GM18498 (cell line): ENCODE data around the gene UTS2B.
A peak's percentile ranks its signal among the peaks of the same experiment; 100 is the strongest.

ENCODE experiments used
- ATAC-seq: cut with Tn5 transposase; IDR thresholded peaks from one replicate; pipeline ENCODE4 v1.9.1; 2021; ENCODE audit warnings: mild to moderate bottlenecking, moderate library complexity; ENCODE audit not compliant: unreplicated experiment

The UTS2B gene

DNA sequence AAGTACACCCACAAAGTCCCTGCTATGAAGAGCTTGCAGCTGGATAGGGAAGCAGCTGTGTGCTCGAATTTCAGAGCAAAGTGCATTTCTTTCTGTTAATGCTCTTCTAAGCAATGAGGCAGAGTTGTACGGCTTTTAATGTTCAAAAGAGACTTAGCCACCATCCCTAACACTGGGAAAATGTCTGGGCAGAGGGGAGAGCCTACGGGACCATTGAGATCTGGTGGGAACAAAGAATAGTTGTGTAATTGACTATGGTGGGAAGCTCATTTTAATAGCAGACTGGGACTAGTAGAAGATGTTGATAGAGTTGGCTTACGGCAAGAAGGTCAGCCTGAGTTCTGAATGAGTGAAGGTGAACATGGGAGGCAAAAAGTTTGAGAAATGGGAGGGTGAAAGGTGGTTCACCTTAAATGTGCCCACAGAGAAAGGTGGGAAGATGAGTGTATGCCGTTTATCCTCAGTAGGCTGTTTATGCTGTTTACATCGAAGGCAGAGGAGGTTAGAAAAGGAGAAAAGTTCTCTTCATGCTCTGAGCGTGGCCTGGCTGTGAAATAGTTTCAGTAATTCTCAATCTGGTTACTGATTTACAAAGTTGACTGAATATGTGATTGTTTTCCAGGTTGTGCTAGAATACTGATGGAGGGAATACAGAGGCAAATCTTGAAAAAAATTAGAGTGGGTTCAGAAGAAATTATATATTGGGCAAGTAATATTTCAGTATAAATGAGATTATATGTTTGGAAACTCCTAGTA lies 22.9 kb upstream of the UTS2B start:
- ATAC-seq = peak; percentile 51

DNA sequence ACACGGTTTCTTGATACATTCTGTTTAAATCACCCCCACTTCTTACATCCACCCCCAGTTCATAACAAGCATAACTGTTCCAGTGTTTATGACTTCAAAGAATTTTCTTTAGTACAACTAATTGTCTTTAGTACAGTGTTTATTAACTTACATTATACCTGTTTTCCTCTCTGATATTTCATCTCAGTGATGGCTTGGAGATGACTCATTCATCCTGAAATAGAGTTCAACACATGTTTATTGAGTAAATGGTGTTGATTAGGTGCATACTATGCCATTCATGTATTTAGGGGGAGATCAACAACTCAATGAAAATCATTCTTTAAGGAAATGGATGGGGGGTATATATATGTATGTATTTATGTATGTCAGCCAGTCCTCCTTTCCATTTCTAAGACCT lies 21.7 kb upstream of the UTS2B start:
- ATAC-seq = no peak

DNA sequence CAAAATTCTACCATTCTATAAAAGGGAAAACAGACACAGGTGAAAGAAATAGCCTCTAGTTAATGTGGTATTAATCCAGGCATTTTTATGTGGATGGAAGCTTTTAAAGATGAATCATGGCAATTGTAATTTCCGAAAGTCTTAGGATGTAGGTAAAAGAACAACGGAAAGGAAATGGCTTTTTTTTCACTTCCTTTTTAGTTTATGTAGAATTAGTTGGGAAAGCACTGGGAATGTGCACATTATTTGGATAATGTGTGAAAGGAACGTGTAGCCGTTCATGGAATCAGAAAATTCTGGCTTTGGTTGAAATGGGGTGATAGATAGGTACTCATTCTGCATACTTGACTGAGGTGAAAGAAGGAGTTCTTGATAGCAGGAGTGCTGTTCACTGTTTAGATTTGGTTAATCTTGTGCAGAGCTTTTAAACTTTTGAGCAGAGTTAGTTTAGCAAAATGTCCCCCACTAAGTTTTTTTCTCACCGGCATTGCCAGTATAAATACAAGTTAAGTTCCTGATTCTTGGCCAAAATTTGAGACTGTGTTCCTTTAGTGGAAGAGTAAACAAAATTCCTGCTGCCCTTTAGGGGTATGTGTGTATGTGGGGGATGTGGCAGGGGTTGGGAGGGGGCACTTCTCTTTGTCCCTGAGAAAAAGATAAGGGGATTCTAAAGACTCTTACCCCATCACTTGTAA lies 20.2 kb upstream of the UTS2B start:
- ATAC-seq = no peak

DNA sequence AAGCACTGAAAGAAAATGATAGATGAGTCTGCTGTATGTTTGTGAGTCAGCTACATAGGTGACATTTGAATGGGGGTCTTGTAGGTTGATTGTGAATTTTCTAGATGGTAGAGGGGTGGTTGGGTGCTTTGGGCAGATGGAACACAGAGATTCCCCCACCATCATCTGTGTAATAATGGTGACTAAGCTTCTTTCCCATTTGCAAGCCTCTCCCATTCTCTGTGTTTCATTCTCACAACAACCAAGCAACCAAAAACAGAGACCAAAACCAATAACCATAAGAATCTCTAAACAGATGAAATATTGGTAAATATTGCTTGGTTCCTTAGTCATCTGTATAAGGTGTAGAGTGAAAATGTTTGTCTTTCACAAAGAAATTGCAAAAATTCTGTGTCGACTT lies 17.8 kb upstream of the UTS2B start:
- no peak for ATAC-seq

DNA sequence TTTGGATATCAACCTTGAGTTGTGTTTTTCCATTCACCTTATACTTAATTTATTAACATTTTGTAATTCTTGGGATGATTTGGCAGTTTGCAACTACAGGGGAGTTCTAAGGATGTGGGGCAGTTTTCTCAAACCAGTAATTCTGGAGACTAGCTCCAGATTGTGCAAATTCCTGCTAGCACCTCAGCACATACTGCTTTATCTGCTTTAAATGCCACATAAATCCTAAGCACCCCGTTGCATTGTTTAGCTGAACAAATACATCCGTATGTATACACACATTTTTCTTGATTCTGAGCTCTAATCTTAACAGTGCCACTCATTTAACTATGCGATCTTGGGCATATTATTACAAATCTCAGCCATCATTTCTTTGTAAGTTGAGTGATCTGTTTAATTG lies 16.9 kb upstream of the UTS2B start:
- ATAC-seq = no peak

DNA sequence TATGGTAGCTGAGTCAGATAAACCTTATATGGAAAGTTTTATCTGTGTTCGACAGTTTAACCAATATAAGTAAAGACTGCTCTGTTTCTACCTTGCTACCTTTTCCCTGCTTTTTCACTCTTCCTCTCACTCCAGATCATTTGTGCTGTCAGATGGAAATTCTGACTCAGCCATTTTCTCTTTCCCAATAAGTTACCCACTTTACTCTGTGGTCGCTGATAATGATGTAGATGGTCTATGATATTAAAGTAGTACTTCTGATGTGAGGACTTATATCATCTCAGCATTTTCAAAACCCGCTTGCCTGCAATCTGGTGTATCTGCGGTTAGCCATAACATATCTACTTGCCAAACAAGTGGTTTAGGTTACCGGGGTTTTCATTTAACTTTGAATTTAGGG lies 15.0 kb upstream of the UTS2B start:
- ATAC-seq = no peak

DNA sequence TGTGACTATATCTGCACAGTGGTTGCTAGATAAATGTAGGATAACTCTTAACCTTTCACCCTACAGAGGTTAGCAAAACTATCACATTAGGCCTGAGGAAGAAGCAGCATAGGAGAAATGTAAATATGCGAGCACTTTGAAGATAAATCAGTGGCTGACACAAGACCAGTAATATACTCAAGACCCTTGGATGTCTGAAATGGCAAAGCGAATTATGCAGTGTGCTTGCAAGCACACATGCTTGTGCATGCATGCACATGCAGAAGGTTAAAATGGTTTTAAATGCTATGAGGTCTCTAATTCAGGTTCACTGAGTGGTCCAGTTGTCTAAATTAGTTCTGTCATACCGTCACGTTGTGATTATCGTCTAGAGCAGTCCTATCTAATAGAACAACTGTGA lies 13.6 kb upstream of the UTS2B start:
- ATAC-seq = no peak

DNA sequence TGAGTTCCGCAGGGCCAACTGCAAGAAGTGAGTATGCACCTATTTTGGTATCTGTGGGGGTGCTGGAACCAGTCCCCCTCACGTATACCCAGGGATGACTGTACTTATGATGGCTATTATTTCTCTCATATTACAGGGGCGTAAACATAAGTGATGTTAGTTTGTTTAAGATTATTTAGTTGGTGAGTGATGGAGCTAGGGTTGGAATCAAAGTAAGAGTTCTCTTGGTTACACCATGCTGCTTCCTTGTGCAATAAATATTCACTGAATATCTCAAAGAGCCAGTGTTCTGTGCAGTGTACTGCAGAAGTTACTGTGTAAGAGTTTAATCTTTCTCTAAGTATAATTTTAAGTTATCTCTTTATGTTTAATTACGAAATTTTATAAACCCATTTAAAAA lies 12.8 kb upstream of the UTS2B start:
- ATAC-seq = no peak

DNA sequence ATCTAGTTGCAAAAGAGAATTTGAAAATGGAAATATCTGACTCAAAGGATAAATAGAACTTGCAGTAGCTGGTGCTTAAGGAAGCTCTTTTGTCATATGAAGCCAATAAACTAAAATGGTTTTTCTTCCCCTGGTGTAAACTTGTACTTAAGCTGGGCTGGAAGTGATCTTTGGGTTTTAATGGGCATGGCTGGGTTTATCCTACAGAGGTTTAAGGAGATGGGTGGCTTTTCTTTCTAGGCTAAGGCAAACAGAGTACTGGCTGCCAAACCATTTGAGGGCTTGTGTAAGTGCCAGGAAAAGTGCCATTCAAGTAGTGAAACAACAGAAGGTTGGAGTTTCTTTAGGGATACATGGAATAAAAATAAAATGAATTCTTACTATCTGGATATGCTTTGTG lies 12.1 kb upstream of the UTS2B start:
- no peak for ATAC-seq

DNA sequence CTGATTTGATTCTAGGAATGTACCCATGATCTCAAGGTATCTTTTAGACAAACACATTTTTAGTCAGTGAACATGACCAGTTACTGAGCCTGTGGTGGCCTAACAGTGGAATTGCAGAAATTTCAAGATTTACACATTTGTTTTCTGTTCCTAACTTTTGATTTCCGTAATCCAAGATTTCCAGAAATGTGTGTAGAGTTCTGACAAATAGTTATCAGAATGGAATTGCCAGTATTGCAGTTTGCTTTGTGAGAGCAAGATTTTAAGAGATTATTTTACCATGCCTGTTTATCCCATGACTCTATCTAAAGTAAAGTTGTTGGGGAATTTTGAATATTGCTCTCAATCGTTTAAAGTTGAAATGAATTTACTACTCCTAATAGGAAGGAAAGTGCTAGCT lies 11.7 kb upstream of the UTS2B start:
- ATAC-seq = no peak

DNA sequence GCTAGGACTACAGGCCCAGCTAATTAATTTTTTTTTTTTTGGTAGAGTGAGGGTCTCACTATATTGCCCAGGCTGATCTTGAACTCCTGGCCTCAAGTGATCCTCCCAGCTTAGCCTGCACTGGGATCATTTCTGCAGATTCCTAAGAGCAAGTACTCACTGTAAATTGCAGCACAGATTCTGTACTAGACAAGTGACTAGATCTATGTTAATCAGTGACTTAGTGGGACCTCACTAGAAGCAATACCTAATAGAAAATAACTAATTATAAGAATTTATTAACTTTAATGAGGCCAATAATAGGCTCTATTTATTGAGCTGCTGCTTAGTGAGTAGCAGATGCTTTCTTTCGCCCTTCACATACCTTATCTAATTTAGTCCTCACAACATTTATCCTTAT lies 10.6 kb upstream of the UTS2B start:
- peak; percentile 36 for ATAC-seq

DNA sequence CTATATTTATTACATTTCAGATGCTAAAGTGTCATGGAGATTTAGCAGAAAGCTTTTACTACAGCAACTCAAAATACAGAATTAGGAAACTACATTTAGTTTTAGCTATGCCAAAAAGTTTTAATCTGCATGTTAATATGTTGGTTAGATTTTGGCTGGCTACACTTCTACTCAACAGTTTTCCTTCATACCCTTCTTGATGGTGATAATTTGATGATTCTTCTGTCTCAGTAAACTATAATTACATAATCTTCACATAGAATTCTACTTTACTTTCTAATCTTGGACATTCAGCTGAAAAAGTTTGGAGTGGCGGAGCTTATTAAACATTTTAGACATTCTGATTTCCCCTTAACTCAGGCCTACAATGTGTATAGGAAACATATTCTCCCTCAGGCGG lies 10.0 kb upstream of the UTS2B start:
- ATAC-seq = no peak

DNA sequence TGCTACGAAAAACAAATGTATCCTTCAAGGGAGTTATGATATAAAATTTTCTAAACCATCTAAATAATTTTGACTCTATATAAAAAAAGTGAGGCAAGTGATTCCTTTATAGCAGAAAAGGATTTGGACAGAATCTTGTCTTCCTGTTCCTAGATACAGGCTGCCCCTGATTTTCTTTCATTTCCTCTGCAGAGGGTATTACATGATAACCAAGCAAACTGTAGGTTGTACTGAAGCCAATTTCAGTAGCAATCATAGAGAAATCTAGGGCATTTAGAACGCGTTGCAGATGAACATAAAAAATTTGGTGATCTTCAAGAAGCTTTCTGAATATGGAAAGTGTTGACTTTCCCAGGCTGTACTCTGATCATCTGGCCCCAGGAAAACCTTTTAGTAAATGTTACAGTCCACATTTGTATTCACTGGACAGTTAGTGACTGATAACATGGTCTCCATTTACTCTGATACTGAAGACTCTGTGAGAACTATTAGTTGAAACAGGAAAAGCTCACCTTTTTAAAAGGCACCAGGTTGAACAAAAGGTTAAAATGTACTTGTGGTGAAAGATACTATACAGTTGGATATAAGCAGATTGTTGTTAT lies 9.1 kb upstream of the UTS2B start:
- no peak for ATAC-seq

DNA sequence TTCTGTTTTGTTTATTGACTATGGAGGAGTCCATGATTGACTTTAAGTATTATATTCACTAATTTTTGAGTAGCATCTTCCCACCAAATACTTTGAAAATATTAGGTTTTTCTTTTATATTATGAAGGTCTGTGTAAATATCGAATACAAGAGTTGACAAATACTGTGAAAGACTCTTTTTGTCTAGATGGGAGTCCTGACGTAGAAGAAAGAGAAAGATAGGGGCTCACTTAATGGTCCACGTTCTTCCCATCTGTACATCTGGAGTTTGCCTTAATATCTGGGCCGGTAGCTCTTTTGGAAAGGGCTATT lies 7.8 kb upstream of the UTS2B start:
- no peak for ATAC-seq

DNA sequence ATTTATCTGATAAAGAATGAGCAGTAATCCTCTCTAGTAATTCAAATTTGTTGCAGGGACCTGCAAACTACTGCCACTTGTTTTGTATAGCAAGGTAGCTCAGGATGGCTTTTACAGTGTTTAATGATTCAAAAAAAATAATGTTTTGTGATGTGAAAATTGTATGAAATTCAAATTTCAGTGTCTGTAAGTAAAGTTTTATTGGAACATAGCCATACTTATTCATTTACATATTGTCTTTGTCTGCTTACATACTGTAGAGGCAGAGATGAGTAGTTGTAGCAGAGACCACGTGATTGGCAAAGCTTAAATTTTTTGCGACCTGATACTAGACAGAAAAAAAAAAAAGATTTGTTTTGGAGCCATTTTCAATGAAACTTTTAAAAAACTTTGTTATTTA lies 6.5 kb upstream of the UTS2B start:
- no peak for ATAC-seq

DNA sequence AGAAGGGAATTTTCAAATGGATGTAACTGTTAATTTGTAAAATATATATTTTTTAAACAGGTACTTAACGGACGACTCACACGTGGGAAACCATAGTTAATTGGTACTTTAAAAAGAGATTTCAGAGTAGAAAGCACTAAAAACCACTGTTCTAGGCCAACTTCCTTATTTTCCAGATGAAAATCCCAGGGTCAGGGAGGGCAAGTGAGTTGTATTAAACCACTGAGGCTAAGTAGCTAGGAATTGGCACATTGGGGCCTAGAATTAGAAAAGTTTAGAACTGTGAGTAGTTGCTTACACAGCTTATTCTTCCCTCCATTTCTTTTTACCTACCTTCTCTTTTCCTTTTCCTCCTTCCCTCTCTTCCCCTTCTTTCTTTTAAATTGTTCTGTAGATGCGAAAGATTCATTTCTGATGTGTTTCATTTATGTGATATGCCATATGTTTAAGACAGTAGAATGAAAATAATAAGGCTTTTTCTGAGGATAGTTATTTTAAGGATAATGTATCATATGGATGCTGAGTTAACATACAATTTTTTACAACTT lies 4.1 kb upstream of the UTS2B start:
- ATAC-seq = no peak

DNA sequence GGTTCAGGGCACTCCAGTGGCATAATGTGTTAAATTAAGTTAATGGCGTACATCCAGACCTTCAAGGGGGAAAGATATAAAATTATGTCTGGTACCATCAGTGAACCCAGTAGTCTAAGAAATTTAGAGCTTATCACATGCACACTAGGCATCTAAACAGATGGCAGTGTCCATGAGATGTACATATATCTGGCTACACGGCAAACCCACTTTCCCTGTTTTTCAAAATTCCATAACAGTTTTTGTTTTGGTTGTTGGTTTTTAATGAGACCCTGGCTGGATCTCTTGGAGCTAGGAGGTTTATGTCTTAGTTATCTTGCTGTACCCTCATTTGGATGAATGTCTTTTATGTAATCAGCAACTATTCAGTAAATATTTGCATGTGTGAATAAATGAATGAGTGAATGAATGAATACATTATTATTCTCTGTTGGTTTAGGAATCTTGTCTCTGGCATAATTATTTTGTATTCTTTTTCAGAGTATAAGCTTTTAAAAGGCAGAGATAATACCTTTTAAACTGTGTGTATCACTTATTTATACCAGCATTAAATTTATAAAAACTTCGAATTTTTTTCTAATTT lies 3.1 kb upstream of the UTS2B start:
- no peak for ATAC-seq

DNA sequence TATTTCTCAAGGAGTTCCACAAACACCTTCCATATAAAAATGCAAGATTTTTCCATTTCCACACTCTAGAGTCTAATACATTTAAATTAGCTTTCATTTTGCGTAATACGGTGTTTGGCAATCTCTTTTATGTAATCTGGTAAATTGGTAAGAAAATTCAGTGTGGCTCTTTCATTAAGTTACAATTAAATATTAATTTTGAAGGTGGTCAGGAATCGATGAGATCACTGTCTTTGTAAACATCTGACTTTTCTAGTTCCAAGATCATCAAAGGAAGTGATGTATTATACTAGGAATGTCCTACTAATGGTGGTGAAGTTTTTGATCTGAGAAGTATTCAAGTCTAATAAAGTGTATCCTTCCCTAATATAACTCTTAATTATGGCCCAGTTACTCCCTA lies 1.1 kb upstream of the UTS2B start:
- no peak for ATAC-seq

DNA sequence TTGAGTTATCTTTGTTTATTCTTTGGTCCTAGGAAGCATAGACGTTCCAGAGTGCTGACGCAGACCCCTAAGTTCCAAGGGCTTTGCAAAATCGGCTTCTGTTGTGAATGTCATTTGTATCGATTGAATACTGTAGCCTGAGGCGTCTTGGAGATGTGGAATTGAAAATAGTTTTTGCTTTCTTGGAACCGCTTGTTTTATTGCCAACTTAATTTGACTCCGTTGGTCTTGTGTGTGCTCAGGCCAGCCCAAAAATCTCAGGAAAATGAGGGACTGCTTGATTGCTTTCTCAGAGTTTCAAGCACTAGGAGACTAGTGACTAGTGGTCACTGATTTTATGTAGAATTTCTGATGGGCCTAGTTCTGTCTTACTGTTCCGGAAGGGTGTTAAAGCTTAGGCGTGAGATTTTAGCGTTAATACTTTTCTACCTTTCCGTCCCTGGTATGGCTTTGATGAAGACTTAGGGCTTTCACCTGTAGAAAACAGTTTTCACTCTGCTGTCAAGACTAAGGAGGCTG lies 263 bp upstream of the UTS2B start:
- no peak for ATAC-seq

DNA sequence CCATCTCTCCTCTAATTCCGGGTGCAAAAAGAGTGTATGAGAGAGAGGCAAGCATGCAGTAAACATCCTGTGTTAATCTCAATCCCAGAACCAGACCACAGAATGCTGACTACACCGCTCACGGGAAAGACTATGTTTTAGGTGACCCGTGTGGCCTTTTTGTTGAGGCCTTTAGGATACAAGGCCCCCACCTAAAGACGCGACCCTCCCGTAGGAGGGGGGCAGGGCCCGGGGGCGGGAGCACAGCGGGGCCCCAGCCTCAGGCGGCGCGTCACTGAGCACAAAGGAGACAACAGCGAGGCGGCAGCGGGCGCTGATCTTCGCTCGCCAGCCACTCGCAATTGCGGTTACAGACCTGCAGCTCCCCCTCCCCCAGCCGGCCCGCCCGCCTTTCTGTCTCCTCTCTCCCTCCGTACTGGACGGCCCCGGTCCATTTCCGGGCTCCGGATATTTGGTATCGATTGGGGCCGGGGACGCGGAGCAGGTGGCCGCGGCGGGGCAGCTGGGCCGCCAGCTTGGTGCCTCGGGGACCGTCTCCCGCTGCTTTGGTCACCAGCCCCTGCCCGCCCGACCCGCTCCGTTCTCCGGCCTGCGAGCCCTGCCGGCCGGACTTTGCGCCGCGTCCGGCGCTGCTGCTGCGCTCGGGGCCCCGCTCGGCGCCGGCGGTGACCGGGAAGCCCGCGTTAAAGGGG lies 1.2 kb downstream of the UTS2B start, which contains the start of gene CCDC50:
Gene CCDC50 (plus strand): TSS at position 433 of the 692 bp plus-strand sequence. CDS start 281 bp downstream, outside the sequence.
- peak; percentile 87 for ATAC-seq

DNA sequence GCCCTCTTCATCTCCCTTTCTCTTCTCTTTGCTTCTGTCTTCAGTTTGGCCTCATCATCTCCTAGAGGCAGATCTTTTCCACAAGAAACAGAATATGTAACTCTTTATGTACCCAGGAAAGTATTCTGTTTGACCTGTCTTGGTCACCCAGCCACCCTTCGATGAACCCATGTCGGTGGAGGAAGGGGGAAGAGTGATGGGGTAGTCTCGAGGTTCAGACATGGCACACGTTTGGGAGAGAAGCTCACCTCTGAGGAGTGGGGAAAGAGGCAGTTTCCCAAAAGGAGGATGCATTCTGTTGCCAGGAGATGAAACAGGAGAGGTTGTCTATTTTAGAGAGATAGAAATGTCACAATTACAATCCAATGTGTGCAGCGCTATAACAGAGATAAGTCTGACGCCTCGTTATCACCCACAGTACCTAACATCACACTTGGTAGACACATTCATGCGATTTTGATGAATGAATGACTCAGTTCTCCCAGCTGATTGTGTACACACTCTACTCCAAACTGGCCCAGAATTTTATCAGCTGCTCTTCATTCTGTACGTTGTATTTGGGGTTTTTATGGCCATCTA lies 1.9 kb downstream of the UTS2B start:
- no peak for ATAC-seq
